ENCODE measurements around the gene ADSS1.

The ADSS1 gene

DNA sequence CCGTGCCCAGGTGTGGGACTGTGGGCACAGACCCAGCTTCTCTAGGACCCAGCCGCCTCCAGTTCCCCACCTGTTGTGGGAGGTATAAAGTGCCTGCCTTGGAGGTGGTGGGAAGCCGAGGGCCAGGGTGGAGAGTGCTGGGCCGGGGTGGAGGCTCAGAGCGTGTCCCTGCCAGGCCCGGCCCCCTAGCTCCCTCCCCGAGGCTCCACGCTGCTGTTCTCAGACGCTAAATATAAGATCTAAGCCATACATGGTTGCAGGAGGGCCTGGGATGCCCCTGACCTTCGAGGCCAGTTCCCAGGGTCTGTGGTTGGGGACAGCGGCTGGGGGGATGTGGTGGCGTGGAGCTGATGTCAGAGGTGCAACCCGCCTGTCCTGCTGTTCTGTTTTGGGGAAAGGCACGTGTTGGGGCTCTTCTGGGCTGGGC, 23.8 kb upstream of the ADSS1 start:
- no peak for DNase-seq

DNA sequence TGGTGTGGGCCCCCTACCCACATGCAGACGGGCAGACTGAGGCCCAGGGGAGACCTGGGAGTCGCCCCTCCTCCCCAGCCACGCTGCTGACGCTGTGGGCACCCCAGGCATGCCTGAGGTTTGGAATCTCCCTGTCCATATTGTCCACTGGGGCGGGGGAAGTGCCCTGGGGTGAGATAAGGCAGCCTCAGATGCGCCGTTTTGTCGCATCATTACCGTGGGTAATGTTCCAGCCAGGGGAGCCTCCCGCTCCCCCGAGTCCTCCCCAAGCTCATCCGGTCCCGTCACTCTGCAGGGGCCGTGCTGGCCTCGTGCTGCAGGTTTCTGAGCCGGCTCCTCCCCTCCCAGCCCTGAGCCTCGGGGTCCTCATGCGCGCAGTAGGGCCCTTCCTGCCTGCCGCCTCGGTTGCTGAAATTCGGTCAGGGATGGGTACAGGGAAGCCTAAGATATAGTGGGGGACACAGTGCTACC, 23.2 kb upstream of the ADSS1 start:
- DNase-seq: no peak

DNA sequence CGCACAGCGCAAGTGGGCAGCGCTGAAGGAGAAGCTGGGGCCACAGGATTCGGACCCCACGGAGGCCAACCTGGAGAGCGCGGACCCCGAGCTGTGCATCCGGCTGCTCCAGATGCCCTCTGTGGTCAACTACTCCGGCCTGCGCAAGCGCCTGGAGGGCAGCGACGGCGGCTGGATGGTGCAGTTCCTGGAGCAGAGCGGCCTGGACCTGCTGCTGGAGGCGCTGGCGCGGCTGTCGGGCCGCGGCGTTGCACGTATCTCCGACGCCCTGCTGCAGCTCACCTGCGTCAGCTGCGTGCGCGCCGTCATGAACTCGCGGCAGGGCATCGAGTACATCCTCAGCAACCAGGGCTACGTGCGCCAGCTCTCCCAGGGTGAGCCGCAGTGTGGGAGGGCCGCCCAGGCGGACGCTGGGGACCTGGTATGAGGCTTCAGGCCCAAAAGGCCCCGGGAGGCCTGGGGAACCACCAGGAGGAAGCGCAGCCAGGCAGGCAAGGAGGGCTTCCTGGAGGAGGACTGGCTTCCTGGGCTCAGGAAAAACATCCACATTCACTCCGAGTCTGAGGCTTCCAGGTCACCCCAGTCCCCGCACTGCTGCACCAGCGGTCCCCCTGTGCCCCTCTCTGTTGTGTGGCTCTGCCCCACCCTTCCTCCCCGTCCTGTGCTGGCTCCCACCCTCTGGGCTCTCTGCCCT, 22.5 kb upstream of the ADSS1 start:
- DNase-seq: no peak

DNA sequence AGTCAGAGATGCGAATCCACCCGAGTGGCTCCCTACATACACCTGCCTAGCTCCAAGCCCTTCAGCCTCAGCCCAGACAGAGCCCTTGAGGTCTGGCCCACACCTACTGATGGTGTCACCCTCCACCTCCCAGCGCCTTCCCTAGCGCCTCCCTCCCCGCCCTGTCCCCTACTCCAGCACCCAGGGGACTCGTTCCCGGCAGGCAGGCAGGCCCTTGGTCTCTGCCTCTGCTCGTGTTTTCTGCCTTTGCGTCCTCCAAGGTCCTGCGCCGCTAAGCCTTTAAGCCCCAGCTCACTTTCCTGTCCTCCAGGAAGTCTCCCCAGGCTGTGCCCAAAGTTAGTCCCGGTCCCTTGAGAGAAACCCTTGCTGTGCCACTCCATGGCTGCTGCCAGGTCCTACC, 21.9 kb upstream of the ADSS1 start:
- no peak for DNase-seq

DNA sequence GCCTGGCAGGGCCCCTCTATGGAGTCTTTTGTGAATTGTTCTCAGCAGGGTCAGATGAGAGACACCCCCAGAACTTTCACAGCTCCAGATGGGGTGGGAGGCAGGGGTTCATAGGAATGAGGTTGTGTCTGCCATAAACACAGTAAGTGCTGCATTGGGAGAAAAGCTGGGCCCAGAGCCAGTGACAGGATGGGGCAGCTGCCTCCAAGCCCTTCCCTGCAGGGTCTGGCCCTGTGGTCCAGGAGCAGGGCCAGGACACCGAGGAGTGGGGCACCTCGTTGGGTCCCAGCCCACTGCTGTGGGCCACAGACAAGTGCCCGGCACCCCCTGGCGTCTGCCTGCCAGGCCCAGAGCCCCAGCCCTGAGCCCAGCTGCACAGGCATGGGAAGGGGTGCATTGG, 21.4 kb upstream of the ADSS1 start:
- no peak for DNase-seq

DNA sequence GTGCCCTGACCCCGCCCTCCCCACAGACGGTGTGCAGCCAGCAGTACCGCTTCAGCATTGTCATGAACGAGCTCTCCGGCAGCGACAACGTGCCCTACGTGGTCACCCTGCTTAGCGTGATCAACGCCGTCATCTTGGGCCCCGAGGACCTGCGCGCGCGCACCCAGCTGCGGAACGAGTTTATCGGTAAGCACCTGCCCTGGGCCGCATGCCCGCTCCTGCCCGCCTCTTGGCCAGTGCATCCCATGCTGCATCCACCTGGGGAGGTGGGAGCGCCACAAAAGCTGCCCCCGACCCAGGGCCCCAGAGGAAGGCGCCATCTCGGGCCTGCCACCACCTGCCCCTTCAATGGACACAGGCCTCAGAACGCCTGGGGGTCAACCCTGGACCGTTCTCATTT, 20.8 kb upstream of the ADSS1 start:
- DNase-seq: no peak

DNA sequence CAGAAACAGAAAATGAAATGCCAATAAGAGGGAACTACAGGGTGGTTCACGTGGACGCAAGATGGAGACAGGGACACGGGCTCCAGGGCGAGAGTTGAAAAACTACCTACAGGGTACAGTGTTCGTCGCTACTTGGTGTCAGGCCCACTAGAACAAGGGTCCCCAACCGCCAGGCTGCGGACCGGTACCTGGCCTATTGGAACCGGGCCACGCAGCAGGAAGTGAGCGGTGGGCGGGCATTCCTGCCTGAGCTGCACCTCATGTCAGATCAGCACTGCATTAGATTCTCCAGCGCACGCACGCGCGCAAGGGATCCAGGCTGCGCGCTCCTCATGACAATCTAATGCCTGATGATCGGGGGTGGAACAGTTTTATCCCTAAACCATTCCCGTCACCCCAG, 19.8 kb upstream of the ADSS1 start:
- DNase-seq: no peak

DNA sequence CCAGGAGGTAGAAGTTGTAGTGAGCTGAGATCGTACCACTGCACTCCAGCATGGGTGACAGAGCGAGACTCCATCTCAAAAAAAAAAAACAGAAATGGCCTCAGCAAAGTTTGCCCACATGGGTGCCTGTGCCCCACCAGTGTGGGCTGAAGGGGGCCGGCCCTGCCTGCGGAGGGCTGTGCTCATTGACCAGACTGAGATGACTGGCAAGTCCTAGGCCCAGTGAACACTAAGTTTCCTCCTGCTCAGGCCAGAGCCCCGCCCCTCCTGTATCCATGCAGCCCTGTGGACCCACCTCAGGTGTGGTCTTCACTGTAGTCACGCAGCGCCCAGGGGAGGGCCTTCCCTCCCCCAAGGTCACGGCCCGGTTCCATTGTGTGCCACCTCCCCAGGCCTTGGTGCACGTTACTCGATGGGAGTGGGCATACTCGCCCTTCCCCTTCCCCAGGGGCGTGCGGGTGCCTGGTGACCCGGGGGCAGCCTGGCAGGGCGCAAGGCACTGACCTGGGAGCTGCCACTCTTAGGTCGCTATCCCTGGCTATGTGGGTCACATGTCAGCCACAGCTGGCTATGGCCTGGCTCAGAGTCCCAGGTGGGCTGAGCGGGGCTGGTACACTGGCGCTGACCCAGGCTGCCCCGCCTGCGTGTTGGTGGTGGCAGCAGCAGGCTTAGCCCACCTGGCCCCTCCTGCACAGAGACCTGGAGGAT, 18.5 kb upstream of the ADSS1 start:
- no peak for DNase-seq

DNA sequence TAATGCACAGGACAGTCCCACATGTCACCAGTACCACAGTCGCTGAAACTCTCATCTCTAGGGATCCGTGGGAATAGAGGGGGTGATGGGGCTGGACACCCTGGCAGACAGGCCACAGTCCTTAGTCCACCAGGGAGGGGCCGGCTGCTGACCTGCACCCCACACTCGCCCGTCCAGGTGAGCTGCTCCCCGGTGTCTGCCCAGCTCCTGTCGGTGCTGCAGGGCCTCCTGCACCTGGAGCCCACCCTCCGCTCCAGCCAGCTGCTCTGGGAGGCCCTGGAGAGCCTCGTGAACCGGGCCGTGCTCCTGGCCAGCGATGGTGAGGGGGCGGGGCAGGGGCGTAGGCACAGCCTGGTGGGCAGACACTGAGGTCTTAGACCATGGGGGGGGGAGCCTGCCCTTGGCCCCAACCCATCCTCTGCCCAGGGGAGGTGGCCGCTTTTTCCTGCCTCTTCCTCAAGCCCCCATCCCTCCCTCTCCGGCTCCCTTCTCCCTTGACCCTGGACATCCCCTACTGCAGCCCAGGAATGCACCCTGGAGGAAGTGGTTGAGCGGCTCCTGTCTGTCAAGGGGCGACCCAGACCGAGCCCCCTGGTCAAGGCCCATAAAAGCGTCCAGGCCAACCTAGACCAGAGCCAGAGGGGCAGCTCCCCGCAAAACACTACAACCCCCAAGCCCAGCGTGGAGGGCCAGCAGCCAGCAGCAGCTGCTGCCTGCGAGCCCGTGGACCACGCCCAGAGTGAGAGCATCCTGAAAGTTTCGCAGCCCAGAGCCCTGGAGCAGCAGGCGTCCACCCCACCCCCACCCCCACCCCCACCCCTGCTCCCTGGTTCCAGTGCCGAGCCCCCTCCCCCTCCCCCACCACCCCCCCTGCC, 17.1 kb upstream of the ADSS1 start:
- DNase-seq: no peak

DNA sequence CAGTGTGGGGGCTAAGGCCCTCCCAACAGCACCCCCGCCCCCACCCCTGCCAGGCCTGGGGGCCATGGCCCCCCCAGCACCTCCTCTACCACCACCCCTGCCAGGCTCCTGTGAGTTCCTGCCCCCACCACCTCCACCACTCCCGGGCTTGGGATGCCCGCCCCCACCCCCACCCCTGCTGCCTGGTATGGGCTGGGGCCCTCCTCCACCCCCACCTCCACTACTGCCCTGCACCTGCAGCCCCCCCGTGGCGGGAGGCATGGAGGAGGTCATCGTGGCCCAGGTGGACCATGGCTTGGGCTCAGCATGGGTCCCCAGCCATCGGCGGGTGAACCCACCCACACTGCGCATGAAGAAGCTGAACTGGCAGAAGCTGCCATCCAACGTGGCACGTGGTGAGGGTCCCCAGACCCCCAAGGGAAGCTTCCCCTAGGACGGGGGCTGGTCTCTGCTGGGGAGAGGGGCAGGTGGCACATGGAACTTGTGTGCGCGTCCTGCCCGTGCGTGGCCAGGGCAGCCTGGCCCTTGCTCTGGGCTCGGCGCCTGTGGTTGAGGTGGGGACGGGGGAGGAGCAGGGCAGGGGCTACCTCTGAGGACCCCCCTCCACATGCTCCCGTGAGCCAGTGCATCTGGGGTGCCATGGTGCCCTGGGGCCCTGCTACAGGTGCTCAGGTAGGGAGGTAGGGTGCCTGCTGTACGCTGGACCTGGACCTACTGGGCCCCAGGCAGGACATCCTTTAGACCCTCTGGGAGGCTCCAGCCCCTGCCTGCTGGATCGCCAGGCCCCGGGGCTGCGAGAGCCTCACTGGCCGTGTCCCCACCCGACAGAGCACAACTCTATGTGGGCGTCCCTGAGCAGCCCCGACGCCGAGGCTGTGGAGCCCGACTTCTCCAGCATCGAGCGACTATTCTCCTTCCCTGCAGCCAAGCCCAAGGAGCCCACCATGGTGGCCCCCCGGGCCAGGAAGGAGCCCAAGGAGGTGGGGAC, 16.1 kb upstream of the ADSS1 start:
- no peak for DNase-seq

DNA sequence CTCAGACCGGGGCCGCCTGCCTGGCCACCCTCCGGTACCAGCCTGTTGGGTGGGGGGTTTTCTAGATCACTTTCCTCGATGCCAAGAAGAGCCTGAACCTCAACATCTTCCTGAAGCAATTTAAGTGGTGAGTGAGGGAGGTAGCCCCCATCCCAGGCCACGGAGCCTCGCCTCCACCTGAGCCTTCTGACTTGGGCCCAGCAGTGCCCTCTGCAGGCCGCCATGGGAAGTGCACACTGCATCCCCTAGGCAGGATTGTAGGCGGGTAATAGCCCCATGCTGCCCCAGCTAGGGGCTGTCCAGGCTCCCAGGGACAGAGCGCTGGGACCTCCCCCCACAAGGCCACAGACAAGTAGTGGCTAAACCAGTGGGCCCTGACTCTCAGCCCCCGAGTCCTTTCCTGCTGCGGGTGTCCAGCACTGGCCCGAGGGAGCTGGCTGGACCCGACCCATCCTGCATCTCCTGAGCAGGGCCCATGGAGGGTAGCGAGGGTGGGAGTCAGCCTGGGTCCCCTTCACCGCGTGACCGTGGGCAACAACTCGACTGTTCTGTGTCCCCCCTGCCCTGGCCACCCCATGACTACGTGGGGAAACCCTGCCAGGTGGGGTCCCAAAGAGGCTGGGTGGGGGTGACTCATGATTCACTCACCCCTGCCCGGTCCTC, 15.3 kb upstream of the ADSS1 start:
- DNase-seq: no peak

DNA sequence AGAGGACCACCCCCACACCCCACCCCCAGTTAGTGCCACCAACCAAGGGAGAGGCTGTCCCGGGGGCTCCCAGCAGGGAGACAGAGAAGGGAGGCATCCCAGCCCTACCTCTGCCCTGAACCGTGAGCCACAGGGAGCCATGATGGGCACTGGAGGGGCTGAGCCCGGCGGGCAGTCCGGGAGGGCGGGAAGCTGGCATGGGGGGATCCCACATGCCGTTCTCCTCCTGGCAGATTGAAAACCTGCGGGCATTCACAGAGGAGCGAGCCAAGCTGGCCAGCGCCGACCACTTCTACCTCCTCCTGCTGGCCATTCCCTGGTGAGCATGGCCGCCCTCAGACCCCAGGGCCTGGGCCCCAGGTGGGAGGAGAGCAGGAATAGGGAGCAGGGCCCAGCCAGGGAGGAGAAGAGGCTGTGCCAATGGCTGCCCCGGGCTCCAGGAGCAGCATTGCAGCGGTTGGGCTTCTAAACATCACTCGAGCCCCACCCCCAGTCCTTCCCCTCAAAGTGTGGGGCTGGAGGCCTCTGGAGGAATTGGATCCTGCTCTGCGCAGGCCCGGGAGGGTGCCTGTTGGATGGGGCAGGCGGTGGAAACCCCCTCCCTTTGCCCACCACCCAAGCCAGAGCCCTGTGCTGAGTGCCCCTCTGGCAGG, 14.5 kb upstream of the ADSS1 start:
- no peak for DNase-seq

DNA sequence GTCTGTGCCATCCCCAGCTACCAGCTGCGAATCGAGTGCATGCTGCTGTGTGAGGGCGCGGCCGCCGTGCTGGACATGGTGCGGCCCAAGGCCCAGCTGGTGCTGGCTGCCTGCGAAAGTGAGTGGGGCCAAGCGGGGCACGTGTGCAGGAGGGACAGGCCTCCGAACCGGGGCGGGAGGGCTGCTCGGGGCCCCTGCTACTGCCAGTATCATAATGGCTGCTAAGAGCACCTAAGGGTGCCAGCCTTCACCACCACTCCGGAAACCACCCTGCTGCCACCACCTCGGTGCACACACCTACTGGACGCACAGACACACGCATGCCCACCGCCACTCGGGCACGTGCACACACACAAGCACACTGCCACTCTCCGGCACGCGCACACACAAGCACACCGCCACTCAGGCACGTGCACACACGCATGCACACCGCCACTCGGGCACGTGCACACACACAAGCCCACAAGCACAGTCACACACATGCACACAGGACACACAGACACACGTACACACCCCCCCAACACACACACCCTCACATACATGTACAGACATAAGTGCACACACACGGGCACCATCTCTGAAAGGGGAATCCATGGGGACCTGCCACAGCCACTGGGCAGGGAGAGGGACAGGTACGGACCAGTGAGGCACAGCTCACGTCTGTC, 13.8 kb upstream of the ADSS1 start:
- DNase-seq: no peak

DNA sequence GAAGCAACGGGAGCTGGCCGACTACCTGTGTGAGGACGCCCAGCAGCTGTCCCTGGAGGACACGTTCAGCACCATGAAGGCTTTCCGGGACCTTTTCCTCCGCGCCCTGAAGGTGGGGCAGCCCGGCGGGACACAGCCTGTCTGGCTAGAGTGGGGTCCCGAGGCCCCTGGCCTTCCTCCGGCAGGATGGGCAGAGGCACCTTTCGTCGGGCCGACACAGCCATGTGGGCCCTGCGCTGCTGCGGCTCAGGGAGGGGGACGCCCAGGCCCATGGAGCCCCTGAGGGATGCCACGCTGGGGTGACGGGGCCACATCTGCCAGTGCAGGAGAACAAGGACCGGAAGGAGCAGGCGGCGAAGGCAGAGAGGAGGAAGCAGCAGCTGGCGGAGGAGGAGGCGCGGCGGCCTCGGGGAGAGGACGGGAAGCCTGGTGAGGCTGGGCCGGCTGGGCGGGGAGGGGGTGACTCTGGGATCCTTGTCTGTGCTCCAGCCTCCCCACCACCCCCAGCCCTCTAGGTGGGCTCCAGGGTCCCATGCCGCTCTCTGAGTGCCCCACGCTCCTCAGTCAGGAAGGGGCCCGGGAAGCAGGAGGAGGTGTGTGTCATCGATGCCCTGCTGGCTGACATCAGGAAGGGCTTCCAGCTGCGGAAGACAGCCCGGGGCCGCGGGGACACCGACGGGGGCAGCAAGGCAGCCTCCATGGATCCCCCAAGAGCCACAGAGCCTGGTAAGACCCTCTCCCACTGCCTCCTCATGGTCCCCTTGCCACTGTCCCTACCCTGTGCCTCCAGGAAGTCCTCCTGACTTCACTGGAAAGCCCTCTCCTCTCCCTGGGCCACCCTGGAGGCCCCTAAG, 10.9 kb upstream of the ADSS1 start:
- DNase-seq: no peak

DNA sequence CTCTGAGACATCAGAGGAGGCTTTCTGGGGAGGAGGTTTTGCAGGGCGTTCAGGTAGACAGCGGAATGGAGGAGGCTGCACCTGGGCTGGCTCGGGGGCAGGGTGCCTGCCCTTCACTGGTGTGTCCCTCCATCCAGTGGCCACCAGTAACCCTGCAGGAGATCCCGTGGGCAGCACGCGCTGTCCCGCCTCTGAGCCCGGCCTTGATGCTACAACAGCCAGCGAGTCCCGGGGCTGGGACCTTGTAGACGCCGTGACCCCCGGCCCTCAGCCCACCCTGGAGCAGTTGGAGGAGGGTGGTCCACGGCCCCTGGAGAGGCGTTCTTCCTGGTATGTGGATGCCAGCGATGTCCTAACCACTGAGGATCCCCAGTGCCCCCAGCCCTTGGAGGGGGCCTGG, 10.0 kb upstream of the ADSS1 start:
- no peak for DNase-seq

DNA sequence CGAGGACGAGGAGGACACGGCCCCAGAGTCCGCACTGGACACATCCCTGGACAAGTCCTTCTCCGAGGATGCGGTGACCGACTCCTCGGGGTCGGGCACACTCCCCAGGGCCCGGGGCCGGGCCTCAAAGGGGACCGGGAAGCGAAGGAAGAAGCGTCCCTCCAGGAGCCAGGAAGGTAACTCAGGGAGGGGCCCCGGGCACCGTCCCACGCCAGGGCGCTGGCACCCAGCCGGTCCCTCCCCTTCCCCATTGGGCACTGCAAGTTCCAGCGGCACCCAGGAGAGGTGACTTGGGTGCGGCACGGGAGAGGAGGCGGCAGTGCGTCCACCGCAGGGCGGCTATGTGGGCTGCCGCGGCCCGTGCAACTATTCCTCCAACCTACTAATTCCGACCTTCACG, 9.3 kb upstream of the ADSS1 start:
- no peak for DNase-seq

DNA sequence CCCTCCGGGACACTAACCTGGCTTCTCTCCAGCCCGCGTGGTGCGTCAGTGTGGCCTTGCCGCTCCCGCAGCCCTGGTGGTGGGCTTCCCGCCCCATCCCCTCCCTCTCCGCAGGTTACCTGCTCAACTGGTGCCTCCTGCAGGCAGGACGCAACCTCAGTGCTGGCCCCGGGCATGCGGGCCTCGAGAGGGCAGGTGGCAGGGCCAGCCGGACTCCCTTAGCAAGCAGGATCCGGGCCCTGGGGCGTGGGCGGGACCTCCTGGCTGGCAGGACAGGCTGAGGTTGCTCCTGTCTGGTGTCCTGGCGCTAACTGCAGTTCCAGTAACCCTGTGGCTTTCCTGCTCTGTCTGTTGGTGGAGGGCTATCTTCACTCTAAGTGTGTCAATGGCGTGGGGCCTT, 8.6 kb upstream of the ADSS1 start:
- no peak for DNase-seq

DNA sequence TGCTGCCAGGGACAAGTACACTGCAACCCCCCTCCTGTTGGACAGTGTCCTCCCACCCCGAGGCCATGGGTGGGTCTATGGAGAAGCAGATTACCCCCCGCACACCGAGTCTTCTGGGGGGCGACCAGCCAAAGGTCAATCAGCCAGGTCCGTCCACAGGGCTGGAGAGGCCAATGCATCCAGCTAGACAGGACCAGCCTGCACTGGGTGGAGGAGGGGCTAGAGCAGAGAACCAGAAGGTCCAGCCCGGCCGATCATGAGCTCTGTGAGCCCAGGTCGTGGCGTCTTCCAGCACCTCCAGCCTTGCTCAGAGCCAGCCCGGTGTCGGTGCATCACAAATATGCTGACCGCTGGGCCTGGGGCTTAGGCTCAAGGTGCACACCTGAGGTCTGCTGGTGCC, 8.2 kb upstream of the ADSS1 start:
- DNase-seq: no peak

DNA sequence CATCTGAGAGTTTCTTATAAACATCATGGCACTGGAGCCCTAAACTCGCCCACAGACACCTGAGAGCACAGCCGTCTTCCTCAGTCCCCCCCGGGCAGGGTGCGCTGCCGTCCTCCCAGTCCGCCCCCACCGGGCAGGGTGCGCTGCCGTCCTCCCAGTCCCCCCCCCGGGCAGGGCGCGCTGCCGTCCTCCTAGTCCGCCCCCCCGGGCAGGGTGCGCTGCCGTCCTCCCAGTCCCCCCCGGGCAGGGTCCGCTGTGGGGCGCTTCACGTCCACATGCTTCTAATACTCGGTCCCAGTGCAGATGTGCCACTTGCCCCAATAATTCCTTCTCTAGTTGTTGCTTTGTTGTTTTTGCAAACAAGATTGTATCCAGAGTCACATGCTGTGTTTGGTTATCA, 6.9 kb upstream of the ADSS1 start:
- DNase-seq: no peak

DNA sequence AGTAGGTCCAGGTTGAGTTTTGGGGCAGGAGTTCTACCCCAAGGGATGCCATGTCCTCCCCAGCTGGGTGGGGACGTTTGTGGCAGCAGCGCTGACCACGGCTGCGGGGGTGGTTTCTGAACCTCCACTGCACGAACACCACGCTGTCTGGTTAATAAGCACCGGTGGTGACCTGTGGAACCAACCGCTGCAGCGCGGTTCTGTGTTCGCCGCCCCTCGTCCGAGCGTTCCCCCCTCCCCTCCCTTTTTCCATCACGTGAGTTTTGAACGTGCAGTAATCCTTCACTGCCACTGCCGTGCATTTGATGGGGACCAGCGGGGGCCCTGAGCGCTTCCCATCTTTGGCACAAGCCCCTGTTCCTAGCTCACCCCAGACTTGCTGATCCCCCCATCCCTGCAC, 6.4 kb upstream of the ADSS1 start:
- no peak for DNase-seq

Data from NCI-H1436 treated with DMSO at 0.1 percent for 48 hours (cell line).